GM21576 (cell line): Measurements from ENCODE around the gene SLFN5.
"Not testable (repeated sequence)": the region's sequence is repeated elsewhere in the genome, so short reads cannot be mapped to it uniquely, and the experiment has no call there.

ENCODE experiments used
- ATAC-seq: cut with Tn5 transposase; IDR thresholded peaks from one replicate; pipeline ENCODE4 v1.9.1; 2021; ENCODE audit warnings: mild to moderate bottlenecking, moderate library complexity; ENCODE audit not compliant: unreplicated experiment

The SLFN5 gene

GRCh38 chr17:35241520-35241919 lies 1.4 kb upstream of the SLFN5 start:
- ATAC-seq = no peak

GRCh38 chr17:35242158-35242804 lies 591 bp upstream of the SLFN5 start:
- ATAC-seq = peak; percentile 52

GRCh38 chr17:35243561-35244340 lies 879 bp downstream of the SLFN5 start:
- peak; percentile 6 for ATAC-seq

GRCh38 chr17:35244341-35245195 lies 1.7 kb downstream of the SLFN5 start:
- ATAC-seq = peak; percentile 33

GRCh38 chr17:35245196-35245486 lies 2.3 kb downstream of the SLFN5 start:
- ATAC-seq = no peak

- ATAC-seq = no peak
Observed at GRCh38 chr17:35252651-35253050, 9.8 kb downstream of the SLFN5 start.

DNA sequence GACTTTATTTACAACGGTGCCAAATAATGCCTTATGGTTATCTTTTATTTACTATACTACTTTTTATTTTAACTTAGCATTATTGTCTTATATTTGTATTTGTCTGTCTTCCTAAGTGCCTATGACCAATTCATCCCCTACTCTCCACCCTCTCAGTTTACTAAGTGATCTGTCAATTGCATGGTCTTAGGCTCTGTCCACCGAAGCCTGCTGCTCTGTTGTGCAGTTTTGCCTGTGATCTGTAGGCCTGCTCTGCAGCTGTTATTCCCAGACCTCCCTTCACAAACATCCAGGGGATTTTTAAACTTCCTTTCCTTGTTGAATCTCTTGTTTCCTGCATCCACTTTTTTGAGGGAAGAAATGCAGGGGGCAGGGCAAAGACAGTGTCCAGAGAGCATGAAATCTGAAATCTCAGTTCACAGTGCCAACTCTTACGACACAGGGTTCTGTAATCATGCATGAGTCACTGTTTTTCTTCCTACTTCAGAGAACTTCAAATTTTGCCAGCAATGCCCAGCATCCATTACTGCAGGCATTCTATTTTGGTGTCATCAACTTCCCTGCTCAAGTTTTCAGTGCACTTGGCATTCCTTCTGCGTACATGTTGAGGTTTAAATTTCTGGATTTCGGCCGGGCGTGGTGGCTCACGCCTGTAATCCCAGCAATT lies 11.4 kb downstream of the SLFN5 start:
- no peak for ATAC-seq

DNA sequence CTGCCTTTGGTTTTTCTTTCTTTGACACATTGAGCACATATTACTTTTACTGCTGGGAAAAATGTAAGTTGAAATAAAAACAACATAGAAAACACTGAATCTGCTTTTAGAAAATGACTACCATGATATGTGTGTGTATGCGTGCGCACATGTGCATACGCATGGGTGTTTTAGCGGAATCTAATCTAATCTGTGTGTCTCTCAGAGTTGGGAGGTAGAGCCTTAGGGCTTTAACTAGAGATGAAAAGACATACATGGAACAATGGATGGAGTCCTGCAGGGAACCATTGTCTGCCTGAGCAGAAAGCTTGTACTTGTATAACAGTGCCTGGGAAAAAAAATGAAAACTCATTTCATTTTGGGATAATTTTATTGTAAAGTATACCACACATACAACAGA lies 12.4 kb downstream of the SLFN5 start:
- ATAC-seq = no peak

GRCh38 chr17:35256629-35257028 lies 13.8 kb downstream of the SLFN5 start:
- no peak for ATAC-seq

DNA sequence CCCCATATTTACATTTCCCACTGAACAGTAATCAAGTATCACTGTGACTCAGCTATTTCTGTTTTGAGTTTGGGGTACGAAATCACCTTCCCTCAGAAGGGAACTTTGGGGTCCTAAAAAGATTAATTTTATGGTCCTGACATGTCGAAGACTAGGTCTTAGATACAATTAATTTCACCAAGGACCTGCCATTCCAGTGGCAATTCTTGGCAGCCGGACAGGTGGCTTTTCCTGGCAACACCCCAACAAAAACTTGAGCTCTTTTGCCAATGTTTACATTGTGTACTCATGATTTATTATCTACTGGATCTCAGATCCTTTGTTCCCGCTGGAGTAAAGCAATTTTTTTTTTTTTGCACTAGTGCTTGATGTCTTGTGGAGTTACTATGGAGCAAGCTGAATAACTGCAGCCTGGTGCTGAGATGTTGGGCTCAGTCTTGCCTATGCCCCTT lies 14.4 kb downstream of the SLFN5 start:
- no peak for ATAC-seq

GRCh38 chr17:35259001-35259400 lies 16.1 kb downstream of the SLFN5 start:
- ATAC-seq = no peak

GRCh38 chr17:35265071-35265470 lies 22.2 kb downstream of the SLFN5 start:
- no peak for ATAC-seq

GRCh38 chr17:35265566-35266141 lies 22.8 kb downstream of the SLFN5 start:
- ATAC-seq = no peak

- not testable (repeated sequence) for ATAC-seq
Observed at GRCh38 chr17:35274167-35275066, 31.5 kb downstream of the SLFN5 start.

DNA sequence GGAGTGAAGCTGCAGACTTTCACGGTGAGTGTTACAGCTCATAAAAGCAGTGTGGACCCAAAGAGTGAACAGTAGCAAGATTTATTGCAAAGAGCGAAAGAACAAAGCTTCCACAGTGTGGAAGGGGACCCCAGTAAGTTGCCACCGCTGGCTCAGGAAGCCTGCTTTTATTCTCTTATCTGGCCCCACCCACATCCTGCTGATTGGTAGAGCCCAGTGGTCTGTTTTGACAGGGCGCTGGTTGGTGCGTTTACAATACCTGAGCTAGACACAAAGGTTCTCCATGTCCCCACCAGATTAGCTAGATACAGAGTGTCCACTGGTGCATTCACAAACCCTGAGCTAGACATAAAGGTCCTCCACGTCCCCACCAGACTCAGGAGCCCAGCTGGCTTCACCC lies 35.6 kb downstream of the SLFN5 start:
- not testable (repeated sequence) for ATAC-seq

- ATAC-seq = not testable (repeated sequence)
Observed at GRCh38 chr17:35278876-35279275, 36.0 kb downstream of the SLFN5 start.

GRCh38 chr17:35283767-35284166 lies 40.9 kb downstream of the SLFN5 start:
- no peak for ATAC-seq

- no peak for ATAC-seq
Observed at GRCh38 chr17:35284955-35285354, 42.1 kb downstream of the SLFN5 start.

GRCh38 chr17:35286120-35286781 lies 43.4 kb downstream of the SLFN5 start:
- ATAC-seq = no peak
